GM18951 (cell line): ENCODE data around the gene ZNF275.

ENCODE experiments used
- POLR2A ChIP-seq: IDR thresholded peaks from 4 replicates; pipeline ENCODE4 v1.6.1; 2011; ENCODE audit warnings: mild to moderate bottlenecking; ENCODE audit not compliant: insufficient read length, insufficient read depth; ENCODE audit errors: extremely low read depth
- in situ Hi-C: fragments of 300-500 bp; cut with MboI; formaldehyde crosslinking; loops from one replicate; pipeline ENCODE4 v1.12.0; 2022; ENCODE audit warnings: low sequenced_read_pairs, mixed read lengths, inconsistent platforms; ENCODE audit not compliant: unreplicated experiment

The ZNF275 gene

GRCh38 chrX:153392642-153393321 is 58.8 kb downstream of the ZNF275 start:
- no peak for TF ChIP-seq POLR2A
- in situ Hi-C loops = no loop called here

DNA sequence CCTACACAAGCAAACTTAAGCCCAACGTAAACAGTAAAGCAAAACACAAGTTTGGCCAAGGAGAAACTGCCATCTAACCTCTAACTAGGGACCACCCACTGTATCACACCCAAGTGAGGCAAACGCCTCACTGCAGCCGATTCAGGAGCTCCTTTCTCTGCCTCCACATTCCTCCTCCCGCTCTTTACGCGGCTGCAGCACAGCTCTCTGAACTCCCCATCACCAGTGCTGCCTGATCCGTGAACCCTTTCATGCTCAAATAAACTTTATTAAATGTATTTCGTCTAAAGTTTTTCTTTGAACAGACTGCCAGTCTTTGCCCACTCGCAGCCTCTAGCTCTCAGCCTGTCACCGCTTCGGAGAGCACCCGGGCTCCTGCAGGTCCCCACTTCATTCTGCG is 60.7 kb downstream of the ZNF275 start:
- TF ChIP-seq POLR2A = no peak
- in situ Hi-C loops = no loop called here

- in situ Hi-C loops = no loop called here
- TF ChIP-seq POLR2A = no peak
Observed at GRCh38 chrX:153395613-153396319, 61.8 kb downstream of the ZNF275 start.

- in situ Hi-C loops = no loop called here
- no peak for TF ChIP-seq POLR2A
Observed at GRCh38 chrX:153396320-153397195, 62.6 kb downstream of the ZNF275 start.

GRCh38 chrX:153397256-153397960 is 63.5 kb downstream of the ZNF275 start:
- in situ Hi-C loops = no loop called here
- TF ChIP-seq POLR2A = no peak

DNA sequence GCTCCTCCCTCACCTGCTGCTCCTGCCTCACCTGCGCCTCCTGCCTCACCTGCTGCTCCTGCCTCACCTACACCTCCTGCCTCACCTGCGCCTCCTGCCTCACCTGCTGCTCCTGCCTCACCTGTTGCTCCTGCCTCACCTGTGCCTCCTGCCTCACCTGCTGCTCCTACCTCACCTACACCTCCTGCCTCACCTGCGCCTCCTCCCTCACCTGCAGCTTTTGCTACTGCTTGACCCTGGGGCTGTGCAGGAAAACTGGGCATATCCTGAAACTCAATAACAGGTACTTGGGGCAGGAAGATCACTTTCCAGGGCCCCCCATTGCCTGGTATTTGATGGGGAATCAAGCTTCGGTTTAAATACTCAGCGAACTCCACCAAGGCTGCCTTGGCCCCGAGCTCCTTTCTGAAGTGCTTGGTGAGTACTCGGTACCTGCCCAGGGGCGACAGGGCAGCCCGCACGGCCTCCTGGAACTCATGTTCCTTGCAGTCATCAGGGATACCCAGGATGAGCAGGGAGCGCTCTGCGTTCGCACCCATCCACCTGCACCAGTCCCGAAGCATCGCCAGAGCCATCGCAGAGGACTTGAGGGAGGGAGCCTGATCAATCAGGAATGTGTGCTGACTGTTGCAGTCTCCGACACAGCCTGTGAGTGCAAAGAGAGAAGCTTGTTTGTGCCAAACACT is 64.5 kb downstream of the ZNF275 start:
- in situ Hi-C loops = no loop called here
- TF ChIP-seq POLR2A = no peak

DNA sequence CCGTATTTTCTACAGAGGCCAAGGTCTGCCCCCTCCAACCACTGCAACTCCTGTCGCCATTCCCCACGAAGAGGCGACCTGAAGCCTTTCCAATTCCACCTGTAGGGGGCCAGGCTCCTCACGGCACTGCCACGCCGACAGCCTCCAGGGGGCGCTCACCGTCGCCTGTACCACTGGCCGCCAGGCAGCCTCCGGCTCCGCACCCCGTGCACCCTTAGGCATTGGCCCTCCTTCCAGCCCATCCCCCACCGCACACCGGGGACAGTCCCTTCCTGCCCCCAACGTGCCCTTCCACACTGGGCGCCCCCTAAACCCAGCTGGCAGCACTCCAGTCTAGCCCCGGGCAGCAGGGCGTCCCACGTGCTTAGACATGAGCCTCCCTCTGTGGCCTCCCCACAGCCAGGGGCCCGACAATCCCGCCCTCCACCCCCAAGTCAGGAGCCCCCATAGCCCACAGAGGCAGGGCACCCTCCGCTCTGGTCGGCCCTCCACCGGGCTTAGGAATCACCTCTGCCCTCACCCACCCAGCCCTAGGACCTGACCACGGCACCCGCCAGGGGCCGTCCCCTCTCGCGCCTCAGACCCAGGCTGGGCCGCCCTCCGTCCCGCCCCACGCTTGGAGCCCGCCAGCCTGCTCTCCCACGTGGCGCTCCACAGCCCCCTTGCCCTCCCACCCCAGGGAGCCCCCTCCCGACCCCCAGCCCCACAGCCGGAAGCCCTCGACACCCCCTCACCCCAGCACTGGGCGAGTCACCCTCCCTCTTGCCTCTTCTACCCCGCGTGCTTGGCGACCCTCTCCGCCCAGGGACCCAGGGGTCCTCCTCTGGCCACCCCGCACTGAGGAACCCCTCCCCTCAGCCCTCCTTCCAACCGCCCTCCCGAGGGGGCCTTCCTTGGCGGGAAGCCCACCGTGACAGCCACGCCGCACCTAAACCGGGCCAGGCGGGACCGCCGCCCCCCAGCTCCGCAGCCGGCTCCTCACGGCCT is 66.5 kb downstream of the ZNF275 start:
- in situ Hi-C loops = no loop called here
- no peak for TF ChIP-seq POLR2A

DNA sequence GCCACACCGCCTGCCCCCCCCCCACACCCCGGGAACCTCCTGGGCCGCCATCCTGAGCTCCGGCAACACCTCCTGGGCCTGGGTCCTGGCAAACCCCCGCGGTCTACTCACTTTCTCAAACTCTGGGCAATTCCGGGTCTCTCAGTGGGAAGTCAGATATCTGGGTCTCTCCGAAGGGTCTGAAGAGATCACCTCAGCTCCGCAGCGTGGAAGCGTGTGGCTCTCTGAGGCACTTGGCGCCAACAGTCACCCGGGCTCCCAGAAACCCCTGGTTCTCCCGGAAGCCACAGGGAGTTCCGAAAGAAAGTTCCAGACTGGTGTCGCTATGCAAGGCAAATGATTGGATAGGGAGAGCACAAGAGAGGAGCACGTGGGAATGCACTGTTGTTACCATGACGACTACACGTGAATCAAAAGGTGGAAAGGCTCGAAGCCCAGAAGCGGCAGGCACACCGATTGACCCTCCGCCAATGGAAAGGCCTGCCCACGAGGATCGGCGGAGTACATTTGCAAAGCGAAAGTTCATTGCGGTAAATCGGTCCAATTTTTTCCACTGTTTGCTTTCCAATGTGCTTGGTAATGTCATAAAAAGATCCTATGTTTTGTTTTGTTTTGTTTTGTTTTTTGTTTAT is 67.3 kb downstream of the ZNF275 start, which contains the start of gene PNMA6E:
TSS of gene PNMA6E (minus strand) at position 218 of the 632 bp plus-strand sequence. CDS start 2,501 bp downstream, outside the sequence.
- TF ChIP-seq POLR2A = no peak
- in situ Hi-C loops = no loop called here
